ENCODE results near the gene PLK2.

PLK2 gene

DNA sequence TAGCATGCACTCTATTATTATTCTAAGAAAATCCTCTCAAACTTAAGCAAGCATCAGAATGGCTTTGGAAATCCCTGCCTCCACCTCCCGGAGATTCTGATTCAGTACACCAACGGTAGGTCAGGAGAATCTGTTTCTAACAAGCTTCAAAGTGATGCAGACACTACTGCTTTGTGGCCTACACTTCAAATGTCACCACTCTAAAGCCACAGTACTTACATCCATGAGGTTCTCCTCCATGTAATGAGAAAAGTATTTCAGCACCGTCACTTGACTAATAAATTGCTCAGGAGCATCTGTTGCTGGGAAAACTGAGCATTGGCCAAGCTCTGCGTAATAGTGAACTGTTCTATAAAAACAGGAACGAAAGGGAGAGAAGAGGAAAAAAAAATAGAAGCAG, 4.8 kb downstream of the PLK2 start:
- no peak for DNase-seq
- in situ Hi-C loops (cut with MboI; ENCODE audit: low pct_unique_long_range_greater_than_20kb, low sequenced_read_pairs): loop anchor here (25.0 kb wide), 1 partner anchor 1143 kb away; no protein-coding TSS in a partner anchor

DNA sequence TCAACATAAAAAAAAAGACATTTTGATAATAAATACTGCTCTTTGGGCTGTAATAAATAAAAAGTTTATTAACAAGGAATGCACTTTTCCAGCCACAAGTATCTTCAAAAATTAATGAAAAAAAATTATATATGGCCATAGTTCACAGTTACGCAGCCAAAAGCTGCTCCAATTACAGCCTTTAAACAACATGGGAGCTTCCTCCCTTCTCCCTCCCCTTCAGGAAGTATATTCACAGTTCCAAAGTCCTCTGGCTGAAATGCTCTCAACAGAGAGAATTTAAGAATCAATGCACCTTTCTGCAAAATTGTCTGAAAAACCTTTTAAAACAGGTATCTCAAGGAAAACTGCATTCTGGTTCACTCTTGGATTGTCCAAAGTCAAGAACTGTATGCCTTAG, 5.9 kb downstream of the PLK2 start:
- in situ Hi-C loops (cut with MboI; ENCODE audit: low pct_unique_long_range_greater_than_20kb, low sequenced_read_pairs): loop anchor here (25.0 kb wide), 1 partner anchor 1142 kb away; no protein-coding TSS in a partner anchor
- no peak for DNase-seq

DNA sequence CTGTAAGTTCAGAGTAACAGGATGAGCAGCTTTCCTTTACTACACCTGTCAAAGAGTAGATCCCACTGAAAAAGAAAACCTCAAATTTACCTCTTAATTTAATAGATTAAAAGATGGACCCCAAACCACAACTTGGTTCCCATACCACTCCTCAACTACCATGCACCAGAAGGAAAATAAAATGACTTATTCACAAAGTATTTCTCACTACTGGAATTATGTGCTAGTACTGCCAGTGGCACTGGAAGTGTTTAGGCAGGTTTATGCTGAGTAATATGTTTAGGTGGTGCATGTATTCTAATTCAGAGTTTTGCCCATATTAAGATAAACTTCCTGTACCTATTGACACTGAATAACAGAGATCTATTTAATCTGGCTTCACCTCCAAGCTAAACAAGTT, 6.6 kb downstream of the PLK2 start:
- in situ Hi-C loops (cut with MboI; ENCODE audit: low pct_unique_long_range_greater_than_20kb, low sequenced_read_pairs): loop anchor here (25.0 kb wide), 1 partner anchor 1141 kb away; no protein-coding TSS in a partner anchor
- no peak for DNase-seq

DNA sequence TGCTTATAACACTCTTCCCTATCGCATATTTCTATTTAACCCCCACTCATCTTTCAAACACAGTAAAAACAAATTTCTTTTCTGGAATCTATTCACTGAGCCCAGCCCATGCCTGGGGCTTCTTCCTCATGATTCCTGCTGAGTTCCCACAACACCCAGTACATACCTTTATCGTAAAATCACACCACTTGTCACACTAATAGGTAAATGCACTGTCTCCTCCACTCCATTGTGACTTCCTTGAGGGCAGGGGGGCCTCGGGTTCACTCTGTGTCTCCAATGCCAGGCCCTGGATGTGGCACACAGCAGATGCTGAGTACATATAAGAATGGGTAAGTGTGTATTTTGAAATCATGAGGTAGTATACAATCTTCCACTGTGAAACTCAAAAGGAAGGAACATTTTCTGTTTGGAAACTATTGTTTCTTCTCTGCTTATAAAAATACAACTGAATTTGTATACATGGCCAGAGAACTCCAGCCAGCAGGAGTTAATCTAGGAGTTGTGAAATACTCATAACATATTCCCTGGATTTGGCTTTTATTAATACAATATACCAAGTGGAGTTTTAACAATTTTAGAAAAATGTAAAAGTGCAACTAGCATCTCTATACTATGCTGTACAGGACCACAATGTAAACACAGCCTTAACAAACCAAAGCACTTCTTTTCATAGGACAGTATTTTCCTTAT, 7.2 kb downstream of the PLK2 start:
- in situ Hi-C loops (cut with MboI; ENCODE audit: low pct_unique_long_range_greater_than_20kb, low sequenced_read_pairs): loop anchor here (25.0 kb wide), 1 partner anchor 1140 kb away; no protein-coding TSS in a partner anchor
- DNase-seq: no peak

DNA sequence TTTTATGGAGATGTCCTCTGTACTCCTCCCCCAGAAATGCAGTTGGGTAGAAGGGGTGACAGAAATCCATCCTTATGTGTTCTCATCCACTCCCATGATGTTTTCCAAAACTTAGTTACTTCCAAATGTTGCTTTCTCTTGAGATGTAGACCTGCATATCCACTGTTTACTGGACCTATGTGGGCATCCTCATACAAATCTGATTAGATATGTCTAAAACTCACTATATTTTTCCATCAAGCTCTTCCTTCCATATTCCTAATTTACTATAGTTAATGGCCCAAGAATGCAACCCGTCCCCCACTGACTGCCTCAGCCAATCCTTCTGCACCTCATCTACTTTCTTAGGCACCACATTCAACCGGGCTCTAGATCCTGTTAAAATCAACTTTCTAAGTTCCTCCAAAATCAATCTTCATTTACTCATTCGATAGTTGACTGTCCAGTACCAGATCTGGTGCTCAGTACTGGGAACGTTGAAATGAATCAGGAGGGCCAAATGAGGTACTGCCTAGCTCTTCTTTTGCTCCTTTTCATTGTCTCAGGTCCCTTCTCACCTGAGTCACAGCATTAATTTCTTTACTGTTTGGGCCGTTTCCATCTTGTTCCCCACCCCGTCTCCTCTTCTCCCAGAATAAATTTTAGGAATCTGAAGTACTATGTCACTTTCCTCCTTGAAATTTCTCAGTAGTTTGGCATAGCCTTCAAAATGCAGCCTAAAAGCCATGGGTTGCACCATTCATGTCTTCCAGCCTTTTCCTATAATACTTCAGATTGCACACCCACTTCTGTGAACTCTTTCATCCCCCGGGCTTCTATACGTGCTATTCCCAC, 7.9 kb downstream of the PLK2 start:
- in situ Hi-C loops (cut with MboI; ENCODE audit: low pct_unique_long_range_greater_than_20kb, low sequenced_read_pairs): loop anchor here (25.0 kb wide), 1 partner anchor 1140 kb away; no protein-coding TSS in a partner anchor
- DNase-seq: no peak

DNA sequence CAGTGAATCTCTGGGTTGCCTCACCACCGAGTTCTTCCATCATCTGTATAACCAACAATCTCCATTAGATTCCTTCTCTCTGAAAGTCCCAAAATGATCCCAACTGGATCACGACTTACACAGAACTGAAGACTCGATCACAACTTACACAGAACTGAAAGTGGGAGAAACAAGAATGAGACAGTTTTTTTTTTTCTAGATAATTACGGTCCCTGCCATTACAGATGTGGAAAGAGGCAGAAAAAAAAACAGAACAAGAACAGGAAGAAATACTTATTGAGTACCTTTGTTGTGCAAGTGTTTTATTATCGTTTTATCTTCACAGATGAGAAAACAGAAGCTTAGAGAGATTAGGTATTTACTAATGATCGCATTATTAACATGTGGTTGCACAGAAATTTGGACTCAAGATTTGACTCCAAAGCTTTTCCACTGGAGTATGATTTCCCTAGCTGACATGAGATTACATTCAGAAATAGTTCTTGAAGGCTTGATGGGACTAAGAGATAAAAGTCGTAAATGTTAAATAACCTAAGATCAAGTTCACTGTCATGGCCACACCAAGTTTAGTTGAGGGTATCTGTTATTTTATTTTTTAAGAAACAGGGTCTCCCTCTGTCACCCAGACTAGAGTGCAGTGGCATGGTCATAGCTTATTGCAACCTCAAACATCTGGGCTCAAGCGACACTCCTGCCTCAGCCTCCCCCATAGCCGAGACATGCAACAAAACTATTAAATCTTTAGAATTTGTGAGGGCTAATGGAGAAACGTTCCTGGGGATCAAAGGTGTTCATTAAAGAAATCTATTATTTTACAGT, 8.9 kb downstream of the PLK2 start:
- in situ Hi-C loops (cut with MboI; ENCODE audit: low pct_unique_long_range_greater_than_20kb, low sequenced_read_pairs): loop anchor here (25.0 kb wide), 1 partner anchor 1139 kb away; no protein-coding TSS in a partner anchor
- no peak for DNase-seq

DNA sequence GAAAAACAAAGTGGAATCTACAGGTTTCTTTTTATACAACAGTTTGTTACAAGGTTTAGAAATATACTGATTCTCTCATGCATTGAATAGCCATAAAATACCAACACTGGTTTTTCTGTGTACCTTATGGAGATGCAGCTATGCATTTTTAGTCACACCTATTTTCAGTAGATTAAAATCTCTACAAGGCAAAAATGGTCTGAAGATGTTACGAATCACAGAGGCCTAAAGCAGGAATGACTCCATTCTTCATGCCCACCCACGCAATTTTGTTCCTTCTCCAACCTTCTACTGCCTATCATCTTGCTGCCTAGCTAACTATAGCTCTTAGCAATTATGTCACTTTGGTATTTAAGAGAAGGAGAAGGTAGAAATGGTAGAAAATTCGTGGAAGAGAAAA, 9.9 kb downstream of the PLK2 start:
- in situ Hi-C loops (cut with MboI; ENCODE audit: low pct_unique_long_range_greater_than_20kb, low sequenced_read_pairs): loop anchor here (25.0 kb wide), 1 partner anchor 1138 kb away; no protein-coding TSS in a partner anchor

DNA sequence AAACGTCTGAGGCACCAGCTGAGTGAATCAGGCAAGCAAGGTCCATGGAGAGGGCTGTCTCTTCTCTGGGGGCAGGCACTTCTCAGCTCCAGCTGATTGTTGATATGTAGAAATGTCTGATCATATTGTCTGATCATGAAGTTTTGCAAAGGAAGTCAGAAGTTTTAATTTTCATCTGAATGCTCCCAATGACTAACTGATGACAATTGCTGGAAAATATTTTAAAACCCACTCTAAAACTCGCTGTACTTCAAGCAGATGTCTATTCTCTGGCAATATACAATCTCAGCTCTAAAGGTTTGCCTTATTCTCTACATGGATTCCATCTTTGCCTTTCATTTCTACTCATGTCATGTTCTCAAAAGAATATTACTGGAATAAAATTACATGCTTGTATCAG, 12.7 kb downstream of the PLK2 start:
- in situ Hi-C loops (cut with MboI; ENCODE audit: low pct_unique_long_range_greater_than_20kb, low sequenced_read_pairs): no loop called here
- no peak for DNase-seq

More for the DNA sequence above, 9.9 kb downstream of the PLK2 start:
- DNase-seq: no peak

DNA sequence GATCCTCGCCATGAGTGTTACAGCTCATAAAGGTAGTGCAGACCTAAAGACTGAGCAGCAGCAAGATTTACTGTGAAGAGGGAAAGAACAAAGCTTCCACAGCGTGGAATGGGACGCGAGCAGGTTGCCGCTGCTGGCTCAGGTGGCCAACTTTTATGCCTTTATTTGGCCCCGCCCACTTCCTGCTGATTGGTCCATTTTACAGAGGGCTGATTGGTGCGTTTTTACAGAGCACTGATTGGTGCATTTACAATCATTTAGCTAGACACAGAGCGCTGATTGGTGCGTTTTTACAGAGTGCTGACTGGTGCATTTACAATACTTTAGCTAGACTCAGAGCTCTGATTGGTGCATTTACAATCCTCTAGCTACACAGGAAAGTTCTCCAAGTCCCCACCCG, 13.9 kb downstream of the PLK2 start:
- in situ Hi-C loops (cut with MboI; ENCODE audit: low pct_unique_long_range_greater_than_20kb, low sequenced_read_pairs): no loop called here
- no peak for DNase-seq

DNA sequence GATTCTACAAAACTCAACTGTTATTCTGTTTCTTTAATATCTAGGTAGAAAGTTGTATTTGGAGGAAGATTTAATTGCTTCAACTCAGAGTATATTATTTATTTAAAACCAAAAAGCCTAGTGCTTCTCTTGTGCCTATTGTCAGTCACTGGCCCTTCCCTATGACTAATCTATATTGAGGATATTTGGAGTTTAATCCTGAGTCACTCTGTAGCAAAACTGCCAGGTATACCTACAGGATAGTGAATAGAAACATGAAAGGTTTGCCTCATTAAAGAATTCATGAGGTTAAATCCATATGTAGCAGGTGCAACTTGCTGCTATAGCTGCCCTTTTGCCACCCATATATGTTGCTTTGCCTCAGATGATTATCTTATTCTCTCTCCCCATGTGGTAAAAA, 15.1 kb downstream of the PLK2 start:
- in situ Hi-C loops (cut with MboI; ENCODE audit: low pct_unique_long_range_greater_than_20kb, low sequenced_read_pairs): no loop called here
- no peak for DNase-seq

DNA sequence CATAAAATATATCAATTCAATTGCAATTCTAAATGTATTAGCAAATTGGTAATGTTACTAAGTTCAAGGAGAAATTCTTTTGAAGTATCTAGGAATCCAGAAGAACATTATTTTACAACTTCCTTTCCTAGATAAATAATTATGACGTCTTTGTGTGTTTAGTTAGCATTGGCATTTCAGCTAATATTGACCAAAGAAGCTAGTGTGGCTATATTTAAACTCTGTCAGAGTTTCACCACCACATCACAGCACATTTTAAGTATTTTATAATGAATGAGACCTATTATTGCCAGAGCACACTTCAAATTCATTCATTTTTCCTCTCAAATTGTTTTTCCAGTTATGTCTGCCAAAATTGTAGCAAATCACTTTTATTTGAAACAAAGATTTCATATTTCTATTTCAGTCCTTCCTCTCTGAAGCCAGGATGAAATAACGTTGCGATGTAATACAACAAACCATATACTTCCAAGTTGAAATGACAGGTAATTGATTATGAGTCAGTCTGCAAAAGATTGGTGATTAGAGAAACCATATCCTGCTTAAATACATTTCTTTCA, 18.9 kb downstream of the PLK2 start:
- in situ Hi-C loops (cut with MboI; ENCODE audit: low pct_unique_long_range_greater_than_20kb, low sequenced_read_pairs): no loop called here
- no peak for DNase-seq

DNA sequence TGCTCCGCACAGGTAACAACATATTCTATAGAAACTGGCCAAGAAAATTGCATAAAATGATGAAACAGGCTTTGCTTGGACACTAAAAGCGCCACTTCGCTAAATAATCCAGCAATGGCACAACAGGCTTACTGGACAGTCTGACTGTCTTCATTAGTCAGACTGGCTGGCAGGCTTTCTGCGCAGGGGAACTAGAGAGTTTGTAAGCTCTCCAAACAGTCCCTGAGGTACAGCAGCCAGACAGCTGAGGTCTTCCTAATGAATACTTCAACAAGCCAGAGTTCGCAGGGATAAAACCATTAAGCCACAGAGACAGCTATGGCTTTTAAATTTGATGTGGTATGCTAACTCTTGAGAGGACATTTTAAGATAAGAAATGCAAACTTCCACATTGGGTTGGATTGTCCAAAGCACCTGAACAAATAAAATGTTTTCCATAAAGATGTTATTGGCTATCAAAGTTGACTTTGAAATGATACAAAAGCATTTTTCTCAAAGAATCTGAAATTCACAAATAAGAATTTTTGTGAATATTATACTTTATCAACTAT, 20.7 kb downstream of the PLK2 start:
- DNase-seq: no peak
- in situ Hi-C loops (cut with MboI; ENCODE audit: low pct_unique_long_range_greater_than_20kb, low sequenced_read_pairs): no loop called here

DNA sequence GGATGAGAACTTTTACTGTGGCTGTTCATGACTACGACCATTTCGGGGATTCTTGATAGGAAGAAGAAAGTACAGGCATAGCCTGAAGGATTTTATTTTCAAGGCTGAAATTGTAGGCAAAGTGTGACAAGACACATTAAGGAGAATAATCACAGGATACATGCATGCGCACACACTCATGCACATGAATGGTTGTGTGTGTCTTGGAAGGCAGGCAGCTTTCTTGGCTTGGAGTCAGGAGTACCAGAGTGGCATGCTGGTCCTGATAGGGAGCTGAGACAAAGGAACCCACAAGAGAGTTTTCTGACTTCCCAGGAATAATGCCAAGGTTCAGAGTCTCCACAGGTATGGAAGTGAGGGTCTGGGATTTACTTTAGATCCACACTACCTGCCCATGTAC, 22.2 kb downstream of the PLK2 start:
- in situ Hi-C loops (cut with MboI; ENCODE audit: low pct_unique_long_range_greater_than_20kb, low sequenced_read_pairs): no loop called here

DNA sequence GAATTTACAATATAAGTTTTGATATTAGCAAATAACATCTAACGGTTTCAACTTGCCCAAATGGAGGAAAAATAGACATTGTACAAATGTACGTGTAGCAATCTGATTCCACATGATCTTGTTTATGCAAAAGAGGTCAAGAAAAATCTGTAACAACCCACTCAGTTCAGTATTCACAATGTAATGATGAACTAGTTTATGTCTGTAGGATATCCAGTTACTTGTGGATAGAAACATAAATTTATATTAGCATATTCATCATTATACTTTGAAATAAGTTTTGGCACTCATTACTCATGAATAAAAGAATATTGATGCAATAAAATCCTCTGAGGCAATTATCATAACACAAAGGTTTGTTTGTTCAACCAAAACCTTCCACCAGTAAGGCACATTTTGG, 28.1 kb downstream of the PLK2 start:
- DNase-seq: no peak
- in situ Hi-C loops (cut with MboI; ENCODE audit: low pct_unique_long_range_greater_than_20kb, low sequenced_read_pairs): no loop called here

More for the DNA sequence above, 22.2 kb downstream of the PLK2 start:
- no peak for DNase-seq

DNA sequence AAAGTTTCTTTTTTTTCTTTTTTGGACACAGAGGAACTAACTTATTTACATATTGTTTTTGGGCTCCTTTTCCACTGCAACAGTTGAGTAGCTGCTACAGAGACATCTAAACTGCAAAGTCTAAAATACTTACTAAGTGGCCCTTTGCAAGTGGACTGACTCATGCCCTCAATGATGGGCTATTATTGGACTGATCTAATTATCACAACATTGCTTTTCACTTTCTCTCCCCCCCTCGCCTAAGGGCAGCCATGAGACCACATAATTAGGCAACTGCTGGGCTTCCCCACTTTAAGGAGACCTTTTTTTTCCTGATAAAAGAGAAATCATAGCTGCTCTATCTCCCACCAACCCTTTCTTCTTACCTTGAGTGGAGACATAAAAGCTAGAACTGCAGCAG, 47.0 kb downstream of the PLK2 start:
- in situ Hi-C loops (cut with MboI; ENCODE audit: low pct_unique_long_range_greater_than_20kb, low sequenced_read_pairs): no loop called here
- DNase-seq: no peak

DNA sequence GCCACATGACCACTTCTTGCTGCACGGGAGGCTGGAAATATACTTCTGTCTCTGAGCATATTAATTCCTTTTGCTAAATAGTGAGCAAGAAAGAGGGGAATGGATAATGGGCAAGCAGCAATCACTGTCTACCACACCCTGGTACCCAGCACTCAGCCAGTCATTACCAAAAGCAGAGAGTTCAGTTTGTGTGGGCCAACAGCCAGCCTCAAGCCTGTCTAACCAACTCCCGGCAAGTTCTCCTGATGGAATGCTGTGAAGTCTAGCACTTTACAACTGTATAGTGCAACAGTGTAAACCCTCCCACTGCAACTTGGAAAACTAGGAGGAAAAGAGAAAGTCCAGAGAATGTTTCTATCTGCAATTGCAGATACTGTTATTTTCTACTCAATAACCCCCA, 47.8 kb downstream of the PLK2 start:
- DNase-seq: no peak
- in situ Hi-C loops (cut with MboI; ENCODE audit: low pct_unique_long_range_greater_than_20kb, low sequenced_read_pairs): no loop called here

DNA sequence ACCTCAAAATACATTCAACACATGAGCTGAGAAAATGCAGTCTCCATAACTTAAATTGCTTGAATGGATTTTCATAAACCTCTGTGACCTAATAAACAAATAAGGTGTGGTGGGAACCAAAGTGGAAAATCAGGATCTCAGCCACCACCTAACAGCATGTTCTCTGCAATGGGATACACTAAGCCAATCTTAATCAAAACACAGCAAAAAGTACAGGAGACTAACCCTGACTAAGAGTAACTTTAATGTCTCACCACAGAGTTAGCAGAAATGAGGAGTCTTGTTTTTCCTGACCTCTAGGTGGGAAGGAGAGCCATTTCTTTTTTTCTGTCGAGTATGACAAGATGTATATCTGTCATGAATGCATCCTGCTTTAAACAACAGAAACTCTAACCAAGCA, 48.5 kb downstream of the PLK2 start:
- DNase-seq: no peak
- in situ Hi-C loops (cut with MboI; ENCODE audit: low pct_unique_long_range_greater_than_20kb, low sequenced_read_pairs): no loop called here

DNA sequence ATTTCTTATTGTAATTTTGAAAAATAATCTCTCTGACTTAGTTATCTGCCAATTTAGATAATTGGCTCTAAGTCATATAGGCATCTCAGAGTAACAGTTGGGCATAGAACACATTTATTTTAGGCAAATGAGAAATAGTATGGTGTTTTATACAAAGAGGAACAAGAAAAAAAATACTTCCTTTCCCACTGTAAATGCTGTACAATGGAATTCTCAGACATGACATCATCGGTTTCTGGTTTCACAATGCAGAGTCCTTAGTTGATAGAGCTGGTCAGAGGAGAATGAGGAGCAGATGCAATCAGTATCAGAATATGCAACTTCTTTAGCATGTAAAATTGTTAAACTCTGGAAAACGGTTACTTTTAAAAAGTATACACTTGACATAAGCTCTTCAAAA, 49.4 kb downstream of the PLK2 start:
- peak; percentile 15 for DNase-seq
- in situ Hi-C loops (cut with MboI; ENCODE audit: low pct_unique_long_range_greater_than_20kb, low sequenced_read_pairs): no loop called here

All from KBM-7 (cell line).